BE2C (cell line): ENCODE measurements around the gene INTS4.

Experiments used
- DNase-seq: peaks from one replicate; pipeline ENCODE4 v3.0.0-alpha.2; 2020
- H3K27me3 ChIP-seq: fragments of 250-450 bp; sonication (Bioruptor Pico); 2 replicates; pipeline ENCODE4 v1.5.1; 2020; ENCODE audit warnings: mild to moderate bottlenecking
- H3K36me3 ChIP-seq: fragments of 250-450 bp; sonication (Bioruptor Pico); 2 replicates; pipeline ENCODE4 v1.5.1; 2020; ENCODE audit warnings: mild to moderate bottlenecking
- H3K4me1 ChIP-seq: fragments of 250-450 bp; sonication (Bioruptor Pico); 2 replicates; pipeline ENCODE4 v1.5.1; 2020
- H3K4me3 ChIP-seq: 2 replicates; pipeline ENCODE4 v1.5.1; 2011; ENCODE audit warnings: low read depth, low read length
- H3K9me3 ChIP-seq: fragments of 250-450 bp; sonication (Bioruptor Pico); 2 replicates; pipeline ENCODE4 v1.5.1; 2020
- TF ChIP-seq, protein P1 (sequence below): IDR thresholded peaks from 2 replicates; pipeline ENCODE4 v1.5.1; 2012; ENCODE audit warnings: mild to moderate bottlenecking, low read depth, low read length

The INTS4 gene

GRCh38 chr11:77876045-77876444 lies 118.4 kb downstream of the INTS4 start:
- Histone ChIP-seq H3K9me3 (no peaks in the 10 kb centered on the region), H3K4me1 (no peaks in the 10 kb centered on the region), H3K4me3 (no peak overlapping the region), H3K36me3 (peaks cover 25% of the 10 kb centered on the region), H3K27me3 (no peaks in the 10 kb centered on the region)
- no peak for DNase-seq
- TF ChIP-seq, protein P1, sequence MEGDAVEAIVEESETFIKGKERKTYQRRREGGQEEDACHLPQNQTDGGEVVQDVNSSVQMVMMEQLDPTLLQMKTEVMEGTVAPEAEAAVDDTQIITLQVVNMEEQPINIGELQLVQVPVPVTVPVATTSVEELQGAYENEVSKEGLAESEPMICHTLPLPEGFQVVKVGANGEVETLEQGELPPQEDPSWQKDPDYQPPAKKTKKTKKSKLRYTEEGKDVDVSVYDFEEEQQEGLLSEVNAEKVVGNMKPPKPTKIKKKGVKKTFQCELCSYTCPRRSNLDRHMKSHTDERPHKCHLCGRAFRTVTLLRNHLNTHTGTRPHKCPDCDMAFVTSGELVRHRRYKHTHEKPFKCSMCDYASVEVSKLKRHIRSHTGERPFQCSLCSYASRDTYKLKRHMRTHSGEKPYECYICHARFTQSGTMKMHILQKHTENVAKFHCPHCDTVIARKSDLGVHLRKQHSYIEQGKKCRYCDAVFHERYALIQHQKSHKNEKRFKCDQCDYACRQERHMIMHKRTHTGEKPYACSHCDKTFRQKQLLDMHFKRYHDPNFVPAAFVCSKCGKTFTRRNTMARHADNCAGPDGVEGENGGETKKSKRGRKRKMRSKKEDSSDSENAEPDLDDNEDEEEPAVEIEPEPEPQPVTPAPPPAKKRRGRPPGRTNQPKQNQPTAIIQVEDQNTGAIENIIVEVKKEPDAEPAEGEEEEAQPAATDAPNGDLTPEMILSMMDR, result no peak

DNA sequence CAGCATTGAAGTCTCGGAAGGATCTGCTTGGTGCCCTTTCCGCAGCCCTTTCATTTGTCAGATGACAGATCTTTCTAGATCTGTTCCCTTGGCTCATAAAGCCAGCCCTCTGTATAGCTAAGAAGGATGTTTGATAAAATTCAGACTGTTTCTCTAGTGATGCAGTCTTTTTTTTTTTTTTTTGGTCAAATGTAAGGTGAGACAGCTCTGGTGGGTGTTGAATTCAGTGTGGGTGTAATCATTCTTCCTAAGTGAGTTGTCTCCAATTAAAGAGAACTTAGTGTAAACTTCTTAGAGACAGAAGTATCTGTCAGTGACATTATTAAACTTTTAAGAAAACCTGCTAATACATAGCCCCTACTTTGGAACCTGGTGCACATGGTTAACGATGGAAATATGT lies 120.3 kb downstream of the INTS4 start:
- DNase-seq, result no peak
- TF ChIP-seq, protein P1, result no peak
- H3K36me3 ChIP-seq, result peaks cover 26% of the 10 kb centered on the region
- H3K9me3 ChIP-seq, result no peaks in the 10 kb centered on the region
- H3K4me1 ChIP-seq, result no peaks in the 10 kb centered on the region
- no peaks in the 10 kb centered on the region for H3K27me3 ChIP-seq
- H3K4me3 ChIP-seq, result no peak overlapping the region

- no peaks in the 10 kb centered on the region for H3K4me1 ChIP-seq
- peaks cover 18% of the 10 kb centered on the region for H3K36me3 ChIP-seq
Observed at GRCh38 chr11:77873345-77873744, 121.1 kb downstream of the INTS4 start.

DNA sequence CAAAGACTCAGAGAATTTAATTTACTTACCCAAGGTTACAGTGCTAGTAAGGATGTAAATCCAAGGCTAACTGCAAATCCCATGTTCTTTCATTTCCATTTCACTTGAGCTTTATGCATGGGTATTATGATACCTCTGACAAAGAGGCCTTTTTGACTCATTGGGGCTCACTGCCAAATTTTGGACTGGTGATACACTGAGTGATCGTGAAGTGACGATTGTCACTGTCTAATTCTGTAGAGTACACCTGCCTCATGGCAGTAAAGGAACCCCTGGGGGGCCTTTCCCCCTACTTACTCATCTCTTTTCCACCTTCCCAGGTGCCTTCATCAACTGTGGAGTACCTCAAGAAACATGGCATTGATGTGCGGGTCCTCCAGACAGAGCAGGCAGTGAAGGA lies 122.6 kb downstream of the INTS4 start:
- Histone ChIP-seq H3K36me3 (peaks cover 12% of the 10 kb centered on the region), H3K4me1 (no peaks in the 10 kb centered on the region), H3K27me3 (no peaks in the 10 kb centered on the region), H3K4me3 (no peak overlapping the region), H3K9me3 (no peaks in the 10 kb centered on the region)
- no peak for DNase-seq
- TF ChIP-seq, protein P1, result no peak

More at GRCh38 chr11:77873345-77873744, 121.1 kb downstream of the INTS4 start:
- TF ChIP-seq, protein P1, result no peak
- DNase-seq, result no peak
- H3K27me3 ChIP-seq, result no peaks in the 10 kb centered on the region
- no peak overlapping the region for H3K4me3 ChIP-seq
- H3K9me3 ChIP-seq, result no peaks in the 10 kb centered on the region

GRCh38 chr11:77868744-77869143 lies 125.7 kb downstream of the INTS4 start:
- DNase-seq, result no peak
- H3K4me3 ChIP-seq, result no peak overlapping the region
- H3K36me3 ChIP-seq, result peaks cover 12% of the 10 kb centered on the region
- no peaks in the 10 kb centered on the region for H3K9me3 ChIP-seq
- TF ChIP-seq, protein P1, result no peak
- peaks cover 4% of the 10 kb centered on the region for H3K4me1 ChIP-seq
- H3K27me3 ChIP-seq, result no peaks in the 10 kb centered on the region

DNA sequence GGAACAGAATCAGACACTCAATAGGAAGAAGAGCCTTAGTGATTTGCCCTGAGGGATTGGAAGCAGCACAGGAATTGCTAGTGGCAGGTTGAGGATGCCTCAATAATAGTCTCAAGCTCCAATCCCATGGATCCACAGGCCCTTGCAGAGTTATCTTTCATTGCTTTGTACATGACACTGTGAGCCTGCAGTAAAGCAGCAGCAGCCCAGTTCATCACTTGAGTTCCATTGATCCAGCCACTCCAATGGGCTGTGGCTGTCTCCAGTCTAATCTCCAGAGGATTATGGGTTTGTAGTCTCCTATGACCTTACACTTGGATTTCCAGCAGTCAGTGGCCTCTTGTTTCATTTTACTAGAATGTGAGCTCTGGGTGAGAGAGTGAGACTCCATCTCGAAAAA lies 128.1 kb downstream of the INTS4 start:
- Histone ChIP-seq H3K4me3 (no peak overlapping the region), H3K27me3 (no peaks in the 10 kb centered on the region), H3K9me3 (no peaks in the 10 kb centered on the region), H3K36me3 (peaks cover 7% of the 10 kb centered on the region), H3K4me1 (peaks cover 4% of the 10 kb centered on the region)
- TF ChIP-seq, protein P1, result no peak
- no peak for DNase-seq
